Activated CD8-positive, alpha-beta memory T cell treated with anti-CD3 and anti-CD28 coated beads for 24 hours (primary cell): ENCODE measurements around the gene MDN1.

Experiments
- DNase-seq: peaks from one replicate; pipeline ENCODE4 v3.0.0-alpha.2; 2020

The MDN1 gene

DNA sequence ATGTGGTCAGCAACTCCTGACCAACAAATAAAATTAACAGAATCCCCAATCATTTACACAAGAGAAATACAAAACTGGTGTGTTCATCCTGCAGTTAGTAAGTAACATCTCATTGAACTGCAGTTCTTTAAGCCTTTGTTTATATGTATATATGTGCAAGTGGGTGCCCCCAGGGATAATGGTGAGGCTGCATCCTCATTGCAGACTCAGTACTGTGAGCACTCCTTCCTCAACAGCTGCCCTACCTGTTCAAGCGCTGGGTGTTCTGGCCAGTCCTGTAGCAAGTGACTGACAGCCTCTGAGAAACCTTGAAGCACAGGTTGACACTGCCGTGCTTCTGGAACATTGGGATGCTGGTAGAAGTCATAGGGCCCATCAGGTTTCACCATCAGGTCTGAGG, 131.3 kb downstream of the MDN1 start:
- no peak for DNase-seq

DNA sequence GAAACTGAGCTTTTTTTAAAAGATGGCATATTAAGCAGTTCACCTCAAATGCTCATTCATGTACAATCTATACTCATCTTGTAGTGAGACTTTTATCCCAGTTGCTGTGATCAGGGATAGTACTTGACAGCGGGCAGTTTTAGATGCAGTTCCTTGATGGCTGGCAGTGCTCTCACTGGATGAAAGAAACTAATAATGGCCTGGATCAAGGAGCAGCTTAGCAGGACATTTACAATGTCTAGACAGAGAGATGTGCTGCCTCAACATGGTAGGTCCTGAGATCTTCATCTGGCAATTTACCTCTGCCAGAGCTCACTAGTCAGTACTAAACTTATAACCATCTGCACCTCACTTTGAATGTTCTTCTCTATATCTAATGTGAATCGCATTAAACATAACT, 134.3 kb downstream of the MDN1 start:
- DNase-seq = no peak

GRCh38 chr6:89682991-89683390, 136.6 kb downstream of the MDN1 start:
- DNase-seq = no peak

DNA sequence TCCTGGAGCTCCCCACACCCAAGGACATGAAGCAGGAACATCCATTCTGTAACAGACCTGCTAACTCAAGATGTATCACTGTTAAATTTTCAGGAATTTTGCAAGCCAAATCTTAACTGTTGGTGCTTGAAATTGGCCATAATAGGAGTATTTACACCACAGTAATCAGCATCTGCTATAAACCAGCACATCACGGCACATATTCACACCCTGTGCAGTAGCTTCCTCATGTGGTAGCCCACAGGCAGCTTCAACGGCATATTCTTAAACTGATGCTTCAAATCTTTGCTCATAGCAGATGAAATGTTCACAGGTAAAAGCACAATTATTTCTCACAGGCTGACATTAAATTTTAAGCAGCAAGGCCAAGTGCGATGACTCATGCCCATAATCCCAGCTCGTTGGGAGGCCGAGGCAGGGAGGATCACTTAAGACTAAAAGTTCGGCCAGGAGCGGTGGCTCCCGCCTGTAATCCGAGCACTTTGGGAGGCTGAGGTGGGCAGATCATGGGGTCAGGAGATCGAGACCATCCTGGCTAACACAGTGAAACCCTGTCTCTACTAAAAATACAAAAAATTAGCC, 137.5 kb downstream of the MDN1 start:
- no peak for DNase-seq

DNA sequence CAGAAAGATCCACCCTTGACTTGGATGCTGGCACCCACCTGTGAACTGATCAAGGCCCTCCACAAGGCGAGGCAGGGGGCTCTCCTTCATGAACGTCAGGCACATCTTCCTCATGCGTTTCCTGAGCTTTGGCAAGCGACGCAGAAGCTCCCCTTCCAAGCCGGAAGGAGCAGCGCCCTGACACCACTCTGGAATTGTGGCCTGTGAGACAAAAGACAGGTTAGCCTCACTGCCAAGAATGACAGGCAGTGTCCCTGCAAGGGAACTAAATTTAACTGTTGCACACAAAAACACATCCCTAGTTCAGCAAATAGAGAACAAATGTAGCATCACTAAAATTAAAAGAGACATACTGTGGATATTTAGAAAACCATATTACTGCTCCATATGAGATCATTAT, 139.0 kb downstream of the MDN1 start:
- no peak for DNase-seq

DNA sequence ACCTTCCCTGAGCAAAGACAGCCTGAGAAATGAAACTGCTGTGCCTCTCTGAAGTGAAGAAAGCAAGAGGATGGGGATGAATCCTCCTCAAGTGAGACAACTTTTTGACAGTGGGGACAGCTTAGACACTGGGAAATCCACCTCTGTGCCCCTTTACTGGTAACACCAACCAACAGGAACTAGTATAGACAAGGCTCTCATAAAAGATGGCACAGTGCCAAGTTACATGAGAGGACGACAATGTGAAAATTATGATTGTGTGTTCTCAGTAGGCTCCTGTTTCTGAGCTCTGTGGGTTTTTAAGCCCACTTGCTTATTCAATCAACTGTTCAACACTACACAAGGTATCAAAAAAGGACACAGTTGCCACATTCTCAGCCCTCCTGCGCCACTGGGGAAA, 139.4 kb downstream of the MDN1 start:
- no peak for DNase-seq

DNA sequence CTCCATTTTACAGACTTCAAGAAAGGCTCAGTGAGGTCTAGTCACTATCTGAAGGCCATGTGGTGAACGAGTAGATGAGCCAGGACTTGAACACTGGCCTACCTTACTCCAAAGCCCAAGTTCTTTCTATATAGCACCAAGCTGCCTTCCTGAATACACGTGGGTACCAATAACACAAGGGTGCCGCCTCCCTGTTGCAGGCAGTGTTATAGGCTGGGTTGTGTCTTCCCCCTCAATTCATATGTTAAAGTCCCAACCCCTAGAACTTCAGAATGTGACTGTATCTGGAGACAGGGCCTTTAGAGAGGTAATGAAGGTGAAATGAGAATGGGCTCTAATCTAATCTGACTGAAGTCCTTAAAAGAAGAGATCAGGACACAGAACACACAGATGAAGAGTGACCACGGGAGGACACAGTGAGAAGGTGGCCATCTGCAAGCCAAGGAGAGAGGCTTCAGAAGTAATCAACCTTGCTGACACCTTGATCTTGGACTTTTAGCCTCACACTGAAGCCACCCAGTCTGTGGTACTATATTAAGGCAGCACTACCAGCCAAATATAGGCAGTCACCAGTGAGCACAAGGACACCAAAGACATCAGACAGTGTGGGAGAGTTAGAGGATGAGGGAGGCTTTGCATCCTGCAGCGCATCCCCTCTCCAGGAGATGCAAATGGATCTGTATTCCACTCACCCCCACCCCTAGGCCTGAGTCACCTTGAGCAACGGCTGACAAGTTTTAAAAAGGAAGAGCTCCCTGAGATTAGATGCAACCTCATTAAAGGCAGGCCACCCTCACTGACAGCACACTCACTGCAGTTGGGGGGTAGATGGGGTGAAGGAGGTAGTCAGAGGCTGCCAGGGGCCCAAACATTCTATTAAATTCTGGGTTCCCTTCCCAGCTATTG, 140.1 kb downstream of the MDN1 start:
- no peak for DNase-seq

GRCh38 chr6:89678531-89678930, 141.1 kb downstream of the MDN1 start:
- DNase-seq = no peak

DNA sequence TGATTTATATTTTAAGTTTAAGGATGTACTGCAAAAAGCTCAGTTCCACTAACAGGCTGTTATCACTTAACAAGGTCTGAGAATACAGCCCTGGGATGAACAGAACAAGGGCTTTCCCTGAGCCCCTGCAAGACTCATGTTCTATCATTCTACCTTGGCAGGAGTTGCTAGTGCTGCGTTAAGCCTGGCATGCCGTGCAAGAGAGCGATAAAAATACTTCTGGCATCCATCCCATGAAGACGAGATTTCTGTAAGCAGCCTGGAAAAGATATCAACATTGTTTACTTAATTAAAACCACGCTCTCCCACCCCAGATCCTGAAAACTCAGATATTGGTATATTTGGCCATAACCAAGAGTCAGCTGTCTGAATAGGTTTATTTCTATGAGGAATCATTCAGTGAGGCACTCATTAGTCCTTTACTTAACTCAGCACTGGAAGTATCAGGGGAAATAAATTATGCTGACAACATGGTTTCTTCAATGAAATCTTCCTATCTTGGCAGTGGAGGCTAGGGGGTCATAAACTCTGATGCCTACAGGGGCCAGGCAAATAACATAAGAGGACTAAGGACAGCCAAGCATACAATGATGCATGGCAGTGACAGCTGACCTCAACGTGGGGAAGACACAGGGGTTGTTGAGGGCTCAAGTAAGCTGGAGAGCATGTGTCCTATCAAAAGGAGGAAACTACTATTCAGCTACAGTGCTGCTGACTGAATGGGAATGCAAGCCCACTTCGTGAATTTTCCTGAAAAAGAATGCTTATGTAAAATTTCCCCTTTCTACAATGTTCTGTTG, 143.4 kb downstream of the MDN1 start:
- DNase-seq = no peak

DNA sequence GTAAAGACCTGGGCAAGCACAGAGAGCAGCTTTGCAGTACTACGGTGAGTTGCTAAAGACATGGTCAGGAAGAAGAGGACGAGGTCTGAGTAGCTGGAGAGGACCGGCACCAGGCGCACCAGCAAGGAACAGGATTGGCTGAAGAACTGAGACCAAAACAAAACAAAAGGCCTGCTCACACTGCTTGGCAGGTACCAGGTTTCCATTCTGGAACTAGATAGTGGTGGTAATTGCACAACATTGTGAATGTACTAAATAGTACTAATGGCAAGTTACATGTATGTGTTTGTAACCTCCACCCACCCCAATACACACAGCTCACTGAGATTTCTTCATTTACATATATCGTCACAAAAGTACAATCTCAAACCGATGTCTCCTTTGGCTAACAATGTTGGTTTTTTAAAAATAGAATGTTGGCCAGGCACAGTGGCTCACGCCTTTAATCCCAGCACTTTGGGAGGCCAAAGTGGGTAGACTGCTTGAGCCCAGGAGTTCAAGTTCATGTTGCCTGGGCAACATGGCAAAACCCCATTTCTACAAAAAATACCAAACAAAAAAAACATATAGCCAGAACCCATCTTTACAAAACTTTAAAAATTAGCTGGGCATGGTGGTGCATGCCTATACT, 148.5 kb downstream of the MDN1 start:
- DNase-seq = no peak

DNA sequence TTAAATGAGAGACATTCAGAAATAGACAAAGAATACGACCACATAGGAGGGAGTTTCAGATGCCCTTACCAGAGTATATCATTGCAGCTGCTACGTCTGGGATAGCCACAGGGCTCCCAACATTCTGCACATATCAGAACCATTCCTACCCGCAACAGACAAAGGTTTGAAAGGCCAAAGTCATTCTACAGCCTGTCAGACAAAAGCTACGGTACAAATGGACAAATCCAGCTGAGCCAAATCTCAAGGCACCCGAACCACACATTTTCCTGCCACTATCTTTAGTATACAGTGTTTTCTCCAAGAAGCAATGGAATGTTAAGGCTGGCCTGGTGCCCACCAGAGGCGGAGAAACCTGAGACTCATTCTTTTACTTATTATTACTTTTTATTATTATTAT, 150.6 kb downstream of the MDN1 start:
- DNase-seq = no peak

DNA sequence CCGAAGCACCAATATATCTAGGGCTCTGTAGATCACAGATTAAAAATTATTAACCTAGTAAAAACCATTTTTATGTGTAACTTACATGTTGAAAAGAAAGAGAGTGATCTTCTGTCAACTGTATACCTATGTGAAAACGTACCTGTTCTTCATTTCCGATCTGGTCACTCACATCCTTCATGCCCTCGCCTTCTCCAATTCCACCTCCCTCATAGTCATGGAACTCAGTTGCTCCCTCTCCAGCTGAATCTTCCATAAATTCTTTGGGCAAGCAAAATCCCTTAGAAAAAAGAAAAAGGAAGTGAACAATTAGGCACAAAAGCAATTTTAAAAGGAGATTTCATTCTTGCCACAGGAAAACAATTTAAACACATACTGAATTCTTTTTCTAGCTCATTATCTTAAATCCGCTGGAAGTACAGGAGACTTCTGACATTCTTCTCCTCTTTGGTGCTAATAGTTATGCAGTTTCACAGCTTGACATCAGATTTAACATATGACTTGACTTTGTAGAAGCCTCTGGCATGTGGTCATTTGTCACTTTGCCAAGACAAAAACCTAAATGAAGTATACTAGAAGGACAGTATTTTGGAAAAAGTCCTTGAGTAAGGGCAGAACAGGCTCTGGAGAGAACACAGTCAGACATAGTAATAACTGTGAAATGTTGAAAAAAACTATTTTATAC, 151.6 kb downstream of the MDN1 start:
- DNase-seq = no peak

DNA sequence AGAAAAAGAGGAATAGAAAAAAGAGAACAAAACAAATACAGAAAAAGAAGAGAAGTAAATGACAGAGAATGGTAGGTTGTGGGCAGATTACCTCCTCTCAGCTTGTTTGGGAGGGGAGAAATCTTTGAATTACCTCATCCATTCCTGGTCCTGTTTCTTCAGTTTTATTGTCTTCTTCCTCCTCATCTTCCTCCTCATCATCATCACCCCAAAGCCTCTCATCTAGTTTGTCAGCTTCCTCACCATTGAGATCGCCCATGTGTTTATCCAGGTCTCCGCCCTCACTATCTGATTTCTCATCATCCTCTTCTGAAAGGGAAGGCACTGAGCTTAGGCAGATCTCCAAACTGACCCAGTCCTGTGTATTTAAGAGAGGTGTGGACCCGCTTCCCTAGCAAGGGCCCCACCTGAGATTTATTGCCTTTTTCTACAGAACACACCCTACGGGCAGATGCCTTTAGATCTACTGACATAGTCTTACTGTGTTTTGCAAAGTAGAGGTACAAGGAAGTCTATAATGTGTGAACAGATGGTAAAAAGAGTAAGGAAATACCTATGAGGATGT, 156.9 kb downstream of the MDN1 start:
- DNase-seq = no peak

GRCh38 chr6:89661559-89661958, 158.0 kb downstream of the MDN1 start:
- no peak for DNase-seq

GRCh38 chr6:89660981-89661380, 158.6 kb downstream of the MDN1 start:
- DNase-seq = no peak

GRCh38 chr6:89657445-89658158, 162.0 kb downstream of the MDN1 start:
- DNase-seq = no peak

- no peak for DNase-seq
Observed at GRCh38 chr6:89655122-89655521, 164.5 kb downstream of the MDN1 start.

DNA sequence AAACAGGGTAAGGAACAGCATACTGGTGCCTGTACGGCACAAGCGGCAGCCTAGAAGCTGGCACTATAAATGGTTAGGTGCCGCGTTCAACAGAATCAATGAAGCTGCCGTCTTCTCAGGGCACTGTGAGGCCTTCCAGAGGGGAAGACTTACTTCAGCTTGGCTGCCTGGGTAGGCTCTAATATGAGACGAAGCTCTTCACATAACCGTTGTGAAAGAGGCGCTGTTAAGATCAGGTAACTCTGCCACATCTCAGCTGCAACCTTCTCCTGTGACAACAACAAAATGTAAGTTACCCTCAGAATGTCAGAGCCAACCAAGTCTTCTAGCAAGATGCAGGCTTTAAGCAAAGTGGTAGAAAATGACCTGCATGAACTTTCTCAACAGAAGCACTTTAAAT, 169.0 kb downstream of the MDN1 start:
- DNase-seq = no peak

DNA sequence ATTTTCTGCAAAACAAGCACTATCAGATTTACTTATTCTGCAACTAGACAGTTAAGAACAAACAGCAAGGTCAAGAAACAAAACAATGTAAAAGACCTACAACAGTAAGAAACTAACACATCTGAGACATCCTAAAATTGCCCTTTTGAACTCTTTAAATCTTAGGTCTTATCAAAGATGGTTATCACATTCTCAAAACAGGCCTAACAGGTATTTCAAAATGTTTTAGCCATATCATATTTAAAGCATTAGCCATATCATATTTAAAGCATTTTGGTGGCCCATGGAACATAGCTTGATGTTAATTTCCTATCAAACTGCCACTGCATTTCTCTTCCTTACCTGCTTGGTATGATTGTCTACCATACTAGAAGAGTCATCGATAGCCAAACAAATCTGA, 169.9 kb downstream of the MDN1 start:
- DNase-seq = no peak

DNA sequence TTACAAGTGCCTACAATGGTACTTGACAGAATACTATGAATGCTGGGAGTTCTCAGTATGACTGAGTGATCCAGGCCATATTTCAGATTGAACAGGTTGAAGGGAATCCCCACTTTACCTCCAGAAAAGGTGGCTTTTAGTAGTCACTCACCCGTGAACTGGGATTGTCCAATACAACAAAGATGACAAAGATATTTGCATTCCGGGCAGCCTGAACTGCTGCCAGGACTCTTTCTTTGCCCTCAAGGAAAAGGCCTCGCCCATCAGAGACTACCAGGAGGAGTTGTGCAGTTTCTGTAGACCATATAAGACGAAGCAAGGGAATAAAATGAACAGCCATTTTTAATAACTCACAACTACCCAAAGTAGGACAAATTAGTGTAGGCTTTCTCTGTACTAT, 174.7 kb downstream of the MDN1 start:
- no peak for DNase-seq

DNA sequence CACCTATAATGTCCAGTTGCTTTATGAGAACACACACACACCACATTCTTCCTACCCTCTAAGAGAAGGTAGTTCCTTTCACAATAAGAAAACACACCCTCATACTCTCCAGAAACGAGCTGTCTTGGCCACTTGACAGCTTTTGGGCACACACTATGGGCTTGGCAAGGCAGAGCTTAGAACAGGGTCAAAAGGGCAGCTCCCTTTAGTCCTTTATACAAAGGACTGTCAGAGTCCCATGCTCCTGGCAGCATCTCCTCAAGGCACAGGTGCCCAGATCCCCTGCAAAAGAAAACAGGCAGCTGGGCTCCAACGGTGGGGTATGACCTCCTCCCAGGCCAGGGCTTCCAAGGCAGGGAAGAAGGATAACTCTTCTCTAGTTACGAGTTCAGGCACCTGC, 176.2 kb downstream of the MDN1 start:
- no peak for DNase-seq

DNA sequence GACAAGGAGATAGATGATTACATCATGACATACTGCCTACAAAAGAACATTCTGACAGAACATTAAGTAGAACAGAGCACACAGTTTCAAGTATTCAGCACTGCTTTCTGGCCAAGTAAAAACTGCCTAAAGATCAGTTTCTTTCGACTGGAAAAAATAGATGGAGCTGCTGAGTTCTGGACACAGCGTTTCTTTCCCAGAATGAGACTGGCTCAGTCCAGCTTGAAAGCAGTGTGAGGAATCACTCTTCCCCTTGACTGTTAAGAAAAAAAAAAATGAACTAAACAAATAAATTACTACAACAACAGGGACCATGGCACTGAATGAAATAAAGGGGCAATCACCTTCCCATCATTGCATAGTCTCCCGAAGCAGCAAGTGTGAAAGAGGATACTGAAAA, 176.6 kb downstream of the MDN1 start:
- DNase-seq = no peak
